ENCODE results near the gene POLR1A.
A peak's percentile ranks its signal among the peaks of the same experiment; 100 is the strongest.

Gene POLR1A

GRCh38 chr2:86105252-86105968, at the start of gene POLR1A:
POLR1A (minus strand) TSS chr2:86105886; CDS start chr2:86105776, 110 bp downstream.
- DNase-seq = peak; percentile 85

GRCh38 chr2:86150502-86150901, 44.8 kb upstream of the POLR1A start:
- no peak for DNase-seq

GRCh38 chr2:86147793-86148192, 42.1 kb upstream of the POLR1A start:
- DNase-seq = no peak

- DNase-seq = no peak
These were observed 38.4 kb upstream of the POLR1A start for GRCh38 chr2:86143926-86144685.

GRCh38 chr2:86143307-86143706, 37.6 kb upstream of the POLR1A start:
- DNase-seq = no peak

GRCh38 chr2:86142436-86143257, 37.0 kb upstream of the POLR1A start:
- DNase-seq = no peak

GRCh38 chr2:86140969-86141392, 35.3 kb upstream of the POLR1A start:
- no peak for DNase-seq

GRCh38 chr2:86139981-86140380, 34.3 kb upstream of the POLR1A start:
- no peak for DNase-seq

GRCh38 chr2:86138736-86139625, 33.3 kb upstream of the POLR1A start:
- peak; percentile 4 for DNase-seq

- no peak for DNase-seq
These were observed 30.5 kb upstream of the POLR1A start for GRCh38 chr2:86136141-86136540.

- no peak for DNase-seq
These were observed 30.0 kb upstream of the POLR1A start for GRCh38 chr2:86135653-86136052.

GRCh38 chr2:86134709-86135108, 29.0 kb upstream of the POLR1A start:
- no peak for DNase-seq

GRCh38 chr2:86124683-86125082, 19.0 kb upstream of the POLR1A start:
- no peak for DNase-seq

- no peak for DNase-seq
These were observed 17.7 kb upstream of the POLR1A start for GRCh38 chr2:86123328-86123925.

- no peak for DNase-seq
These were observed 12.4 kb upstream of the POLR1A start for GRCh38 chr2:86118130-86118529.

GRCh38 chr2:86107031-86107430, 1.3 kb upstream of the POLR1A start:
- no peak for DNase-seq

- peak; percentile 96 for DNase-seq
These were observed 571 bp upstream of the POLR1A start, which contains the start of gene PTCD3 for GRCh38 chr2:86105969-86106945. PTCD3 (plus strand) TSS chr2:86106235; CDS start chr2:86106248, 13 bp downstream.

- DNase-seq = no peak
These were observed 3.5 kb downstream of the POLR1A start for GRCh38 chr2:86102157-86102556.

- DNase-seq = no peak
These were observed 7.8 kb downstream of the POLR1A start for GRCh38 chr2:86097913-86098312.

GRCh38 chr2:86097114-86097896, 8.4 kb downstream of the POLR1A start:
- no peak for DNase-seq

Data from activated naive CD4-positive, alpha-beta T cell treated with Interleukin-2 at 50 U/mL for 16 hours (primary cell).